ENCODE measurements around the gene COL27A1.

- no peak for TF ChIP-seq POLR2AphosphoS5 (IDR thresholded peaks at IDR 0.05)
- TF ChIP-seq, protein P1, sequence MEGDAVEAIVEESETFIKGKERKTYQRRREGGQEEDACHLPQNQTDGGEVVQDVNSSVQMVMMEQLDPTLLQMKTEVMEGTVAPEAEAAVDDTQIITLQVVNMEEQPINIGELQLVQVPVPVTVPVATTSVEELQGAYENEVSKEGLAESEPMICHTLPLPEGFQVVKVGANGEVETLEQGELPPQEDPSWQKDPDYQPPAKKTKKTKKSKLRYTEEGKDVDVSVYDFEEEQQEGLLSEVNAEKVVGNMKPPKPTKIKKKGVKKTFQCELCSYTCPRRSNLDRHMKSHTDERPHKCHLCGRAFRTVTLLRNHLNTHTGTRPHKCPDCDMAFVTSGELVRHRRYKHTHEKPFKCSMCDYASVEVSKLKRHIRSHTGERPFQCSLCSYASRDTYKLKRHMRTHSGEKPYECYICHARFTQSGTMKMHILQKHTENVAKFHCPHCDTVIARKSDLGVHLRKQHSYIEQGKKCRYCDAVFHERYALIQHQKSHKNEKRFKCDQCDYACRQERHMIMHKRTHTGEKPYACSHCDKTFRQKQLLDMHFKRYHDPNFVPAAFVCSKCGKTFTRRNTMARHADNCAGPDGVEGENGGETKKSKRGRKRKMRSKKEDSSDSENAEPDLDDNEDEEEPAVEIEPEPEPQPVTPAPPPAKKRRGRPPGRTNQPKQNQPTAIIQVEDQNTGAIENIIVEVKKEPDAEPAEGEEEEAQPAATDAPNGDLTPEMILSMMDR (IDR thresholded peaks at IDR 0.05), result no peak
- TF ChIP-seq EP300 (IDR thresholded peaks at IDR 0.05), result no peak
Measured at GRCh38 chr9:114185570-114186490, 30.5 kb downstream of the COL27A1 start.
